Measurements from ENCODE around the gene RBL1.

- TF ChIP-seq CTCF (IDR thresholded peaks at IDR 0.05; ENCODE audit: insufficient read depth, low read depth, low read length) (no peak), EZH2 (IDR thresholded peaks at IDR 0.05; ENCODE audit: insufficient read depth, low read length) (no peak)
These were observed 29.6 kb downstream of the RBL1 start for GRCh38 chr20:37066168-37066567.

Data from astrocyte (in vitro differentiated cells and primary cell).